HG02678 (cell line): ENCODE results near the gene RTL1.
A peak's percentile ranks its signal among the peaks of the same experiment; 100 is the strongest.

Experiments used
- ATAC-seq: cut with Tn5 transposase; IDR thresholded peaks from one replicate; pipeline ENCODE4 v1.9.1; 2021; ENCODE audit warnings: mild to moderate bottlenecking, moderate library complexity; ENCODE audit not compliant: unreplicated experiment

RTL1 gene

DNA sequence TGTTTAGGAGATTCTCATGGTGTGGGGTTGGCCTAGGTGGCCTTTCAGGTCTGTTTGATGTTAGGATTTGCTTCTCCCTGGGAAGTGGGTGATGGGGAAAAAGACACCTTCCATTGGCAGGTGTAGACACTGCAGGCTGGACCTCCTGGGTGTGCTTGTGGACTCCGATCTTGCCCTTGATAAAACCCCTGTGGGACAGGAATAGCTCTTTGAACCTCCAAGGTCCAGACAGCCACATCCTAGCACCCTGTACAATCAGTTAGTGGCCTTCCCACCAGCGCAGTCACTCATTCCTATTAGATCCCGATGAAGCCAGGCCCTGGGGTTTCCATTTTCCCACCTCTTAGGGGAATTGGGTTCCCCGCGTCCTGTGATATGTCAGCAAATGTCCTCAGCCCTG, 49.1 kb downstream of the RTL1 start:
- ATAC-seq = no peak

GRCh38 chr14:100851946-100852620, 51.4 kb downstream of the RTL1 start:
- ATAC-seq = no peak

DNA sequence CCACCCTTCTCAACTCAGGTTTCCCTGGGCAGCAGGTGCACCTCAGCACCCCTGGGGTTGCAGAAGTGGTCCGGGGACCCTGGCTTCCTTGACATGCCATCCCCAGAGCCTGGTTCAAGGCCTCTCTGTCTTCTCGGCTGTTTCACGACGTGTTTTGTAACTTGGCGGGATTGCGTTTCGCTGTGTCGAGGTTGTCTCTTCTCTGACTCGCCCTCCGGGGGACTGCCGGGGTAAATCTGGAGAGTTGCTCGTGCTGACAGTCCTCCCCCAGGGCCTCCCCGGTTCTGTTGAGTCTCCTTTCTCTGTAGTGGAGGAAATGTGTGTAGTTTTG, 52.0 kb downstream of the RTL1 start:
- no peak for ATAC-seq

- ATAC-seq = peak; percentile 43
These were observed 52.5 kb downstream of the RTL1 start for GRCh38 chr14:100850841-100851585.

DNA sequence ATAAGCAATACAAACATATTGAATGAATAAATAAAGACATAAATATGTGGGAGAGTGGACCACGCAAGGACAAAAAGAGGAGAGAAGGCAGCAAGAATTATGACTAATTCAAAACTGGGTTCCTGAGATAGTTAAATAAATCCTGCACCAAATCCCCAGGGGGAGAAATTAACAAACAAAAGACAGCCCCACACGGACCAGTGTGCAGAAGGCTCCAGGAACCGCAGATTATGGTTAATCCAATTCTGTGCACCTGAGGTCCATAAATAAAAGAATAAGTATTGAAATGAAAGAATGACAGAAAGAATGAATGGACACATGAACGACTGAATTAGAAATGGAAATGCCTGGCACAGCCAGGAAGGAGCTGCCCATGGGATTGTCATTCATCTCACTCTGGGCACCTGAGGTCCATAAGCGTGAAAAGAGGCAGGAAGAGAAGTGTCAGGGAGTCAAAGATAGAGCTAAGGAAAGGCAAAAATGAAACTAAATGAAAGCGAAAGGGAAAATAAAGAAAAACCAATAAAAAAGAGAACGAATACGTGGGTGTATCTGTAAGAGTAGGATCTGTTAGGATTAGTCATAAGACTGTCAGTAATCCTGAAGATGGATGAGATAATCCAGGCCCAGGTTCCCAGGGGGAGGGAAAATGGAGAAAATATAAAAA, 54.3 kb downstream of the RTL1 start:
- ATAC-seq = no peak

DNA sequence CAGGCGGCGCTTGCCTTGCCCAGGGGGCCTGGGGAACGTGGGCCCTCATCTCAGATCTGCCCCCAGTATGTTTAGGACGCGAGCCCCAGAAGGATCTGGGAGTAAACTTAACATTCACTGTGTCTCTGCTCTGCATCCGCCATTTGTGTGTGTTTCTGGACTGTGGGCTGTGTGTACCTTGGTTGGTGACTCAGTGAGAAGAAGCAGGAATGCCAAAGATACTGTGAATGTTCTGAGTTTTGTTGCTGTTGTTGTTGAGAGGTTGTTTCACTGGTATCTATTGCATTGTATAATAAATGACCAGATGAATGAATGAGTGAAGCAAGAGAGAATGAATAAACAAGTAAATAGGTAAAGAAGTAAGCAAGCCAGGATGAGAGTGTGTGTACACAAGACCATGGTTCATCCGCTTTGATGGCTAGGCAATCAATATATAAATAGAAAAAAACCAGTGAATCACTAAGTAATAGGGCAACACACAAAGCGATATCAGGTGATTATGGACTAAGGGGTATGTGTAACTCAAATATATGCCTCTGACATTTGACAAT, 57.1 kb downstream of the RTL1 start:
- no peak for ATAC-seq

DNA sequence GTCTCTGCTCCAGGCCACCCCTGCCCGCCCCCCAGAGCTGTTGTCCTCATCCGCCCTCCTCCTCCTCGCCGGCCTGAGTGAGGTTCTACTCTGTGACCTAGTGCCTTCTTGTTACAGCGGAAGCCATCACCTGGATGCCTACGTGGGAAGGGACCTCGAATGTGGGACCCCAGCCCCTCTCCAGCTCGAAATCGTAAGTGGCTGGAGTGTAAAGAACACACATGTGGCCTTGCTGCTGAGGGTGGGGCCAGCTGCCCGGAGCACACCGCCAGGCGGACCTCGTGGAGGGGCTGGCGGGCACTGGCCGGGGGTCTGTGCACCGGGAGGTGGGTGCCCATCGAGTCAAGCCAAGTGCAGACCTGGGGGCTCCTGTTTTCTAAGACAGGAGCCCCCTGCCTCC, 58.2 kb downstream of the RTL1 start:
- no peak for ATAC-seq

- no peak for ATAC-seq
These were observed 58.7 kb downstream of the RTL1 start for GRCh38 chr14:100844846-100845245.

- no peak for ATAC-seq
These were observed 59.1 kb downstream of the RTL1 start for GRCh38 chr14:100844421-100844820.

DNA sequence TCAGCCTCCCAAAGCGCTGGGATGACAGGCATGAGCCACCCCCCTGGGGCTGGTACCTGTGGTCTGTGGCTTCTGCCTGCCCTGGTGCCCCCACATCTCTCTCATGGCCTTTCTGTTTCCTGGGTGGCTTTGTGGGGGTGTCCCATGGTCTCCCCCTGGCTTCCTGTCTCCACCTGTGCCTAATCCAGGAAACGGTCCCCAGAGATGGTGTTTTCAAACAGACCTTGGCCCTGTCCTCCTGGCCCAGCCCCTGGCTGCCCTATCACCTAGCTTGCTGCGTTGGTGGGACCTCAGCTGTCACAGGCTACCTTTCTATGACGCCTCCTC, 59.5 kb downstream of the RTL1 start:
- ATAC-seq = no peak

DNA sequence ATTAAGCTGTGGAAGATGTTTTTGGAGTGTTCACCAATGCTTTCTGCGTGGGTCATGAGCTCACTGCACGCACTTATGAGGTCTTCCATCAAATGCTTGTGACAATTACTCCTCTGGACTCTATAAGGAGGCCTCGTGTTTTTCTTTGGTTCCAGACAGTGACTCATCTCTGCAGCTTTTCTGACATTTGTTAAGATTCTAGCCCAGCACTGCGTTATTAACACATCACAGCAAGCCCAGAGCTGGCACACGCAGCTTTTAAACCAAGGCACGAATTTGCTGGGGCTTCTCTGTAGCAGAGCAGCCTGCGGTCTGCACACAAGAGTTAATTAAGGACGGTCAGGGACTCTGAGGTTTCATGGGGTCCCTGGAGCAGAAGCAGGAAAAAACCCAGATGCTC, 60.7 kb downstream of the RTL1 start:
- ATAC-seq = no peak

- ATAC-seq = no peak
These were observed 61.6 kb downstream of the RTL1 start for GRCh38 chr14:100841761-100842403.

DNA sequence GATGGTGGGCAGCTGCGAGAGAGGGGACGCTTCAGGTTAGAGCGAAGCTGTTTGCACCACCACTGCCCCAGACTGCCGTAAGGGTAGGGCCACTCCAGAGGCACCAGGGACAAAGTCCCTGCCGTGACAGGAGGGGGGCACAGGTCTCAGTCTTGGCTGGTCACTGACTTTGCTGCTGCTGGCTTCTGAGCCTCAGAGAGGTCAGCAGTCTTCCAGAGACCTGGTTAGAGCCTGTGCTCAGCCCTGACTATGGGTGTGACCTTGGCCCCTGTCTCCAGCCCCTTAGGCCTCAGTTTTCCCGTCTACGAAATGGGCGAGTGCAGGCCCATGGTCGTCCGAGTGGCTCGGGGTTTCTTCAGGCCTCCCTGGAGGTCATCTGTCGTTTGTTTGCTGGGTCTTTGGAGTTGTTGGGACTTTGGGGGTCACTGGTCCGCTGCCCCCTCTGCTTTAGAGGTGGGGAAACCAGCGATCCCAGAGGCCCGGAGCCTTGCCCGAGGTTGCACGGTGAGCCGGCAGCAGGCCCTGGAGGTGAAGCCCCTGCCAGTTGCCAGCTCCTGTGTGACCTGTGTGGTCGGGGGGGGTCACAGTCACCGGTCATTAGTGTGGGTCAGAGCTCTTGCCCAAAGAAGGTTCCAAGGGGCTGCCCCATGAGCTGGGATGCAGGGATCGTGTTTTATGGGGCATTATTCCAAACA, 62.3 kb downstream of the RTL1 start:
- ATAC-seq = no peak

DNA sequence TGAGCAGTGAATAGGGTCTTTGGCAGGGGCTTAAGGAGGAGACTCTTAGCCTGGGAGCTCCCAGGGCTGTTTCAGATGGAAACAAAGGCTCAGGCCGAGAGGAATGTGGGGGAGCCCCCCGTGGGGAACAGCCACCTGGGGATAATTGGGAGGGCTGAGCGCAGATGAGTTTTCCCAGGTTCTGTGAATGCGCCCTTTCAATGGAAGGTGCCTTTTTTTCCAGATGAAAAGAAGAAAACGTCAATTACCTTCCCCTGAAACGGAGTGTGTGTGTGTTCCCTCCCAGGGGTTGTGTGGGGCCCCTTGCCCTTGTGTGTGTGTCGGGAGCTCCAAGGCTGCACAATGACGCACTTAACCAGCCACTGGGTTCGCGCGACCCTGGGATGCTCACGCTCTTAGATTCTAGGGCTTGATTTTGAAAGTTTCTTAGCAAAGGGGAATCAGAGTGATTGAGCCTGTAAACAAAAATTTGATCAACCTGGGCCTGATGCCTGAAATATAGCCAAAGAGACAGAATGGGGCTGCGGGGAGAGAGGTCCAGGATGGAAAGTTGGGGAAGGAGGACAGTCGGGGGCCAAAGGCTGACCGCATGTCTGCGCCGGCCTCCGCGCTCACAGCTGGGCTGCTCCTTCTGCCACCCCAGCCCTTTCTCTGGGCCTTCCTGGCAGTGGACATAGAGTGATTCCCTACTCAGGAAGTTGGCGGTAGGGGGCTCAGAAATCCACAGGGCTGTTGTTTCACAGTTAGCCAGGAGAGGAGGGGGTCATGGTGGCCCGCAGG, 63.0 kb downstream of the RTL1 start:
- no peak for ATAC-seq

DNA sequence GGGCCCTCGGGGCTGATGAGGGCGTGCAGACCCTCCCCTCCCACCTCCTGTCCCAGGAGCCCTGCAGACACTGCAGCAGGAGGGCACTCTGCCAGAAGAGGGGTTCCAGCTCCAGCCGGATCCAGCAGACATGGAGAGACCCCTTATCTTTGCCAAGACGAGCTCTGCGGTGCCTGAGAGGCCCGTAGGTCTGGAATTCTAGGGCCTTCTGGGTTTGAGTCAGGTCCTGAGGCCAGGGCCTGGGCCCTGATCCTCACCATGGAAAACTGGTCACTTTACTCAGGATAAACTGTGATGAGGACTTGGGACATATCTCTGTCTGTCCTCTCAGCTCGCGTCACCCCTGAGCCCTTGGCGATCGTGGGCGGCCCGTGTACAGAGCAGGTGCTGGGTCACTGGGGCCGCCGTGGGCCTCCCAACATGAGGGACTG, 63.8 kb downstream of the RTL1 start:
- ATAC-seq = no peak

- no peak for ATAC-seq
These were observed 64.3 kb downstream of the RTL1 start for GRCh38 chr14:100839315-100839585.

DNA sequence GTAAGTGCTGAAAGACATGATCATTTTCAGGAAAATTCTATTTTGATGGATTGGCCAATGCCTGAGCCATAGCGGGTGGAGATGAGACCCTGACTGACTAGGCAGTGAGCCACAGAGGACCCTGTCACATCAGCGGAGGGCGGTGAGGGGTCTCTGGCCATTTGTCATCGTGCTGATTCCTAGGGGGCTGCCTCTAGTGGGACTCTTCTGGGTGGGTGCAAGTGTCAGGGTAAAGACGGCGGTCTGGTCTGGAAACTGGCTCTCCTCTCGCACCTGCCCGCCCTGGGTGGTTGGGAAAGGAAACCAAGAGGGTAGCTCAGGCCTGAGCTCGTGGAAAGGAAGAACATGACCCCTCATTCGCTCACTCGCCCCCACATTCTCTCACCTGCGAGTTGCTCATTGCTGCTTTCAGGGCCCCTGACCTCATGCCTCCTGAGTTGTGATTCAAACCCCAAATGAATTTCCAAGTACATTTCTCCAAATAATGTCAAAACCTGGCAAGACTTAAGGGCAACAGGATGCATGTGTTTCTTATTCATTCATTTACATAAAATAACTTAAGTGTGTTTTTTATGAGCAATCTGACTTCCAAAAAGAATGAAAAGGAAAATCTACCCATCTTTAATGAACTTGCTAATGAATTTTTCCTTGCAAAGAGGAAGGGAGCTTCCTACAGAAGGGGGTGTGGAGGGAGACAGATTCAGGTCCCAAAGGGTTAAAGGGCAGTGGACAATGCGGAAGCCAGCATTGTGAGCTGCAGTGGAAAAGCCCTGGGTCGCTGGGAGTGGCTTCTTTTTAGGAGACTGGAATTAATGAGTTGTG, 64.8 kb downstream of the RTL1 start:
- ATAC-seq = no peak

- no peak for ATAC-seq
These were observed 65.6 kb downstream of the RTL1 start for GRCh38 chr14:100837805-100838350.
